K562 treated with DMSO at 1 percent for 24 hours (cell line): ENCODE results near the gene CCDC28A. TPM values are rescaled to one million over a fixed set of nuclear protein-coding genes. Genes with fewer than 3 reads are reported as not detected.

Experiments
- total RNA-seq: library from RNA; unstranded; fragments of 300-600 nt; gene quantifications from 2 replicates; pipeline ENCODE4 v1.2.3, GENCODE V29; 2022; ENCODE audit warnings: low read depth; ENCODE audit not compliant: insufficient read depth

CCDC28A gene
- total RNA-seq = 20.7 and 25.9 TPM in 2 replicates

GRCh38 chr6:138773177-138774091, at the start of gene CCDC28A:
Gene CCDC28A (plus strand): TSS chr6:138773769. CDS start chr6:138776121, 2,352 bp downstream.

GRCh38 chr6:138795809-138796603, 22.4 kb downstream of the CCDC28A start, which contains the start of gene ECT2L:
Gene ECT2L (plus strand): TSS chr6:138796087. CDS start chr6:138813275, 17,188 bp downstream.

Other genes starting within 250 kb of the CCDC28A start
- 0.06 TPM in 1 of 2 replicates, not detected in the other for gene ECT2L, start 22.3 kb downstream of the CCDC28A start, total RNA-seq
- 31.3 and 33.3 TPM in 2 replicates for gene REPS1, start 214.5 kb downstream of the CCDC28A start, total RNA-seq